Fibroblast of lung (primary cell): ENCODE measurements around the gene LTBP1.

Source experiments
- EZH2 ChIP-seq: IDR thresholded peaks from 2 replicates; pipeline ENCODE4 v1.5.1; 2012; ENCODE audit warnings: low read length, control low read depth, mild to moderate bottlenecking; ENCODE audit errors: missing control alignments
- TF ChIP-seq, protein P1 (sequence below), 2 donors: IDR thresholded peaks in 1 of 2; conservative IDR thresholded peaks in 1 of 2; 1 replicate in 1 of 2; 2 replicates in 1 of 2; pipeline ENCODE4 v1.5.1; 2011 to 2012; ENCODE audit warnings: low read length in 2 of 2, control low read depth in 1 of 2, inconsistent platforms in 1 of 2, low read depth in 1 of 2, mild to moderate bottlenecking in 1 of 2

DNA sequence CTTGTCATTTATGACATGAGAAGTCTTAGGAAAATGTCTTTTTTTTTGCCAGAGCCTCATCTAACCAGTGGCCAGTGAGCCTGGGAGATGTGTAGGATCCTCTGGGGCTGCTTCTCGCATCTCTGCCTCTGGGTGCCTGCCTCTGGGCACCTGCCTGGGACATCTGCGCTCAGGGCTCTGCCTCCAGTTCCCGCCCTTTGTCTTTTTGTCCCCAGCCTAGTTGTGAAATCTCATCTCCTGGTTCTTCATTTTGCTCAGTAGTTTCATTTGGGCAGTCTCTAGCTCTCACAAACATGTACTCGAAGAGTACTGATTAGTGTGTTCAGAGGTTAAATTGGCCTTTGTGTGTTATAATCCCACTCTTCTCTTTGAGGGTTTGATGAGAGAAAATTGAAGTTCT is 92.0 kb downstream of the LTBP1 start:
- TF ChIP-seq, protein P1, sequence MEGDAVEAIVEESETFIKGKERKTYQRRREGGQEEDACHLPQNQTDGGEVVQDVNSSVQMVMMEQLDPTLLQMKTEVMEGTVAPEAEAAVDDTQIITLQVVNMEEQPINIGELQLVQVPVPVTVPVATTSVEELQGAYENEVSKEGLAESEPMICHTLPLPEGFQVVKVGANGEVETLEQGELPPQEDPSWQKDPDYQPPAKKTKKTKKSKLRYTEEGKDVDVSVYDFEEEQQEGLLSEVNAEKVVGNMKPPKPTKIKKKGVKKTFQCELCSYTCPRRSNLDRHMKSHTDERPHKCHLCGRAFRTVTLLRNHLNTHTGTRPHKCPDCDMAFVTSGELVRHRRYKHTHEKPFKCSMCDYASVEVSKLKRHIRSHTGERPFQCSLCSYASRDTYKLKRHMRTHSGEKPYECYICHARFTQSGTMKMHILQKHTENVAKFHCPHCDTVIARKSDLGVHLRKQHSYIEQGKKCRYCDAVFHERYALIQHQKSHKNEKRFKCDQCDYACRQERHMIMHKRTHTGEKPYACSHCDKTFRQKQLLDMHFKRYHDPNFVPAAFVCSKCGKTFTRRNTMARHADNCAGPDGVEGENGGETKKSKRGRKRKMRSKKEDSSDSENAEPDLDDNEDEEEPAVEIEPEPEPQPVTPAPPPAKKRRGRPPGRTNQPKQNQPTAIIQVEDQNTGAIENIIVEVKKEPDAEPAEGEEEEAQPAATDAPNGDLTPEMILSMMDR (conservative IDR thresholded peaks at IDR 0.05 in 1 of 2, IDR thresholded peaks at IDR 0.05 in 1 of 2; ENCODE audit: low read depth in 1 of 2, low read length in 2 of 2), result no peak
- TF ChIP-seq EZH2, result no peak
